H9 (cell line): Measurements from ENCODE around the gene CLUH. TPM values are rescaled to one million over a fixed set of nuclear protein-coding genes. Genes with fewer than 3 reads are reported as not detected.
A peak's percentile ranks its signal among the peaks of the same experiment; 100 is the strongest.

Source experiments
- DNase-seq: peaks from one replicate; pipeline ENCODE4 v3.0.0-alpha.2; 2017
- H2AFZ ChIP-seq: one replicate; pipeline ENCODE4 v1.6.1; 2013; ENCODE audit warnings: mild to moderate bottlenecking, low read length, control low read depth, moderate library complexity
- H2AK5ac ChIP-seq: 2 replicates; pipeline ENCODE4 v1.6.1; 2013; ENCODE audit warnings: low read length, control low read depth, mixed read lengths; ENCODE audit not compliant: insufficient read length
- H2BK120ac ChIP-seq: one replicate; pipeline ENCODE4 v1.6.1; 2013; ENCODE audit warnings: low read depth, mild to moderate bottlenecking, low read length, control low read depth, inconsistent platforms; ENCODE audit not compliant: poor library complexity, severe bottlenecking
- H2BK12ac ChIP-seq: 2 replicates; pipeline ENCODE4 v1.6.1; 2013; ENCODE audit warnings: low read length, control low read depth, mixed read lengths, low read depth; ENCODE audit not compliant: insufficient read length
- H2BK15ac ChIP-seq: 2 replicates; pipeline ENCODE4 v1.6.1; 2013; ENCODE audit warnings: low read depth, low read length, control low read depth
- H2BK20ac ChIP-seq: one replicate; pipeline ENCODE4 v1.6.1; 2013; ENCODE audit warnings: low read depth, mild to moderate bottlenecking, low read length, control low read depth, inconsistent platforms; ENCODE audit not compliant: poor library complexity, severe bottlenecking
- H2BK5ac ChIP-seq: 2 replicates; pipeline ENCODE4 v1.6.1; 2013; ENCODE audit warnings: low read length, control low read depth, mixed read lengths; ENCODE audit not compliant: insufficient read length
- H3K14ac ChIP-seq: 2 replicates; pipeline ENCODE4 v1.6.1; 2013; ENCODE audit warnings: low read length, control low read depth; ENCODE audit not compliant: insufficient read depth
- H3K18ac ChIP-seq: 2 replicates; pipeline ENCODE4 v1.6.1; 2013; ENCODE audit warnings: low read depth, mild to moderate bottlenecking, mixed read lengths, low read length, control low read depth; ENCODE audit not compliant: insufficient read length
- H3K23ac ChIP-seq: 2 replicates; pipeline ENCODE4 v1.6.1; 2013; ENCODE audit warnings: low read length, control low read depth, mixed read lengths, low read depth; ENCODE audit not compliant: insufficient read length
- H3K23me2 ChIP-seq: 2 replicates; pipeline ENCODE4 v1.6.1; 2013; ENCODE audit warnings: low read depth, mild to moderate bottlenecking, mixed read lengths, low read length, control low read depth; ENCODE audit not compliant: insufficient read length, poor library complexity, severe bottlenecking
- H3K27ac ChIP-seq: 2 replicates; pipeline ENCODE4 v1.5.1; 2013; ENCODE audit warnings: low read length, control low read depth, mixed read lengths, low read depth; ENCODE audit not compliant: insufficient read length
- H3K27me3 ChIP-seq: 2 replicates; pipeline ENCODE4 v1.6.1; 2013; ENCODE audit warnings: low read length, control low read depth, inconsistent platforms; ENCODE audit not compliant: insufficient read depth
- H3K4ac ChIP-seq: 2 replicates; pipeline ENCODE4 v1.6.1; 2013; ENCODE audit warnings: low read depth, mild to moderate bottlenecking, control low read depth, inconsistent platforms, low read length, moderate library complexity
- H3K4me1 ChIP-seq: 2 replicates; pipeline ENCODE4 v1.6.1; 2013; ENCODE audit warnings: low read length, control low read depth, inconsistent platforms; ENCODE audit not compliant: insufficient read depth
- H3K4me2 ChIP-seq: 2 replicates; pipeline ENCODE4 v1.6.1; 2013; ENCODE audit warnings: low read length, control low read depth, mixed read lengths; ENCODE audit not compliant: insufficient read length, insufficient read depth
- H3K56ac ChIP-seq: 2 replicates; pipeline ENCODE4 v1.6.1; 2013; ENCODE audit warnings: low read depth, mild to moderate bottlenecking, mixed read lengths, low read length, control low read depth; ENCODE audit not compliant: insufficient read length
- H3K79me1 ChIP-seq: 2 replicates; pipeline ENCODE4 v1.6.1; 2013; ENCODE audit warnings: low read depth, mild to moderate bottlenecking, moderate library complexity, low read length, control low read depth, inconsistent platforms; ENCODE audit not compliant: insufficient read depth, poor library complexity, severe bottlenecking
- H3K79me2 ChIP-seq: 2 replicates; pipeline ENCODE4 v1.6.1; 2013; ENCODE audit warnings: low read length, control low read depth, inconsistent platforms; ENCODE audit not compliant: insufficient read depth
- H3K9ac ChIP-seq: 2 replicates; pipeline ENCODE4 v1.6.1; 2013; ENCODE audit warnings: low read length, control low read depth, mixed read lengths; ENCODE audit not compliant: insufficient read length; ENCODE audit errors: extremely low read depth
- H3K9me3 ChIP-seq: one replicate; pipeline ENCODE4 v1.6.1; 2013; ENCODE audit warnings: low read depth, low read length, inconsistent platforms; ENCODE audit not compliant: control insufficient read depth
- H3T11ph ChIP-seq: one replicate; pipeline ENCODE4 v1.6.1; 2013; ENCODE audit warnings: mild to moderate bottlenecking, low read length, control low read depth, inconsistent platforms
- H4K20me1 ChIP-seq: one replicate; pipeline ENCODE4 v1.6.1; 2013; ENCODE audit not compliant: control insufficient read depth, insufficient read length, insufficient read depth
- H4K5ac ChIP-seq: 2 replicates; pipeline ENCODE4 v1.6.1; 2013; ENCODE audit warnings: low read depth, mild to moderate bottlenecking, mixed read lengths, low read length, control low read depth; ENCODE audit not compliant: insufficient read length
- H4K8ac ChIP-seq: replicated peaks from 2 replicates; pipeline ENCODE4 v1.6.1; 2013; ENCODE audit warnings: low read length, control low read depth, mixed read lengths, low read depth; ENCODE audit not compliant: insufficient read length
- H4K91ac ChIP-seq: 2 replicates; pipeline ENCODE4 v1.6.1; 2013; ENCODE audit warnings: low read depth, mild to moderate bottlenecking, moderate library complexity, mixed read lengths, low read length, control low read depth; ENCODE audit not compliant: insufficient read length
- H3K27ac Mint-ChIP-seq, 3 experiments: 2 replicates in 2 of 3; 3 replicates in 1 of 3; pipeline ENCODE4 v1.8.0; 2020 to 2021; ENCODE audit warnings: mixed read lengths in 3 of 3, mild to moderate bottlenecking in 1 of 3, moderate library complexity in 1 of 3
- H3K27me3 Mint-ChIP-seq: 2 replicates; pipeline ENCODE4 v1.8.0; 2021; ENCODE audit warnings: low read depth, mild to moderate bottlenecking, moderate library complexity, mixed read lengths
- H3K36me3 Mint-ChIP-seq, 3 experiments: 2 replicates in 2 of 3; 3 replicates in 1 of 3; pipeline ENCODE4 v1.8.0; 2020 to 2021; ENCODE audit warnings: low read depth in 3 of 3, mixed read lengths in 3 of 3; ENCODE audit not compliant: insufficient read depth in 1 of 3
- H3K4me1 Mint-ChIP-seq, 2 experiments: 2 replicates each; pipeline ENCODE4 v1.8.0; 2020; ENCODE audit warnings: mixed read lengths in 2 of 2
- H3K4me3 Mint-ChIP-seq, 2 experiments: 2 replicates in 1 of 2; 3 replicates in 1 of 2; pipeline ENCODE4 v1.8.0; 2020 to 2021; ENCODE audit warnings: mild to moderate bottlenecking in 2 of 2, mixed read lengths in 2 of 2, moderate library complexity in 1 of 2
- H3K9me3 Mint-ChIP-seq, 2 experiments: 2 replicates in 1 of 2; 3 replicates in 1 of 2; pipeline ENCODE4 v1.8.0; 2020; ENCODE audit warnings: mild to moderate bottlenecking in 2 of 2, mixed read lengths in 2 of 2, moderate library complexity in 1 of 2
- WGBS: extraction: QIAGEN DNeasy Blood & Tissue Kit; methylation state at CpG from one replicate; pipeline ENCODE4 v1.1.7; 2013; ENCODE audit warnings: missing lambda C conversion rate, low lambda C conversion rate, mixed read lengths; ENCODE audit not compliant: insufficient read length; ENCODE audit errors: extremely low coverage; 5-methylcytosine and 5-hydroxymethylcytosine counted together
- total RNA-seq: library from RNA; stranded (reverse); gene quantifications from 2 replicates; pipeline ENCODE4 v1.2.1, GENCODE V29; 2021
- TF ChIP-seq, protein P1 (sequence below): fragments of 200-600 bp; sonication (generic); conservative IDR thresholded peaks from 3 replicates; pipeline ENCODE4 v1.8.0; 2021; ENCODE audit warnings: antibody characterized with exemption, mild to moderate bottlenecking

The CLUH gene
- total RNA-seq, 1 experiment from 2014 or later: 91.3 TPM

DNA sequence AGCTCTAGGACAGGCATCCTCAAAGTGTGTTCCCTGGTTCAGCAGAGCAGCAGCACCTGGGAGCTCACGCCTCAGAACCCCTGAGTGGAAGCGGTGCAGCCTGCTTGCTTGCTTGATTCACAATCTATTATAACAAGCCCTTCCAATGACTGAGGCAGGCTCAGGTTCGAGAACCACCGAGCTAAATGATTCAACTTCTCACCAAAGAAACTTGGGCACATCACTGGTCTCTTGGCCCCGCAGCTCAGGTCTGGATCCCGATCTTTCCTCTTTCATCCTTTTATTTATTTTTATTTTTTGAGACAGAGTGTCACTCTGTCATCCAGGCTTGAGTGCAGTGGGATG is 24.5 kb downstream of the CLUH start:
- Histone ChIP-seq H2BK15ac (no peak overlapping the region), H2BK20ac (no peak overlapping the region), H2AK5ac (no peak overlapping the region), H3K23ac (no peak overlapping the region), H3K4ac (no peak overlapping the region), H3K9ac (no peak overlapping the region), H3K14ac (no peak overlapping the region; the same call in 1 of the 2 replicates), H2BK120ac (no peak overlapping the region), H2AFZ (no peak overlapping the region), H3K23me2 (no peaks in the 10 kb centered on the region), H3K9me3 (no peaks in the 10 kb centered on the region), H3K27ac (no peak overlapping the region), H3K79me1 (no peaks in the 10 kb centered on the region), H4K91ac (no peak overlapping the region), H2BK5ac (no peak overlapping the region), H4K5ac (no peak overlapping the region), H3K4me2 (no peak overlapping the region), H3K79me2 (no peaks in the 10 kb centered on the region), H4K8ac (no peak overlapping the region), H3T11ph (no peak overlapping the region), H3K27me3 (no peaks in the 10 kb centered on the region), H3K56ac (no peak overlapping the region), H4K20me1 (no peaks in the 10 kb centered on the region), H3K4me1 (no peaks in the 10 kb centered on the region), H2BK12ac (no peak overlapping the region), H3K18ac (no peak overlapping the region)
- DNase-seq: no peak
- Mint-ChIP-seq H3K27me3 (no peaks in the 10 kb centered on the region), H3K27ac (peak overlapping the region in 2 of 3 experiments; percentile 48 to 53; a peak in 3 of 7 replicates), H3K9me3 (no peaks in the 10 kb centered on the region), H3K4me1 (peaks cover 9 to 19% of the 10 kb centered on the region in 2 experiments), H3K4me3 (no peak overlapping the region), H3K36me3 (peaks cover 2 to 33% (median 21%) of the 10 kb centered on the region in 3 experiments; a peak in 6 of 7 replicates)
- WGBS: no CpG with 5 or more reads among the region's 6 CpGs
- TF ChIP-seq, protein P1, sequence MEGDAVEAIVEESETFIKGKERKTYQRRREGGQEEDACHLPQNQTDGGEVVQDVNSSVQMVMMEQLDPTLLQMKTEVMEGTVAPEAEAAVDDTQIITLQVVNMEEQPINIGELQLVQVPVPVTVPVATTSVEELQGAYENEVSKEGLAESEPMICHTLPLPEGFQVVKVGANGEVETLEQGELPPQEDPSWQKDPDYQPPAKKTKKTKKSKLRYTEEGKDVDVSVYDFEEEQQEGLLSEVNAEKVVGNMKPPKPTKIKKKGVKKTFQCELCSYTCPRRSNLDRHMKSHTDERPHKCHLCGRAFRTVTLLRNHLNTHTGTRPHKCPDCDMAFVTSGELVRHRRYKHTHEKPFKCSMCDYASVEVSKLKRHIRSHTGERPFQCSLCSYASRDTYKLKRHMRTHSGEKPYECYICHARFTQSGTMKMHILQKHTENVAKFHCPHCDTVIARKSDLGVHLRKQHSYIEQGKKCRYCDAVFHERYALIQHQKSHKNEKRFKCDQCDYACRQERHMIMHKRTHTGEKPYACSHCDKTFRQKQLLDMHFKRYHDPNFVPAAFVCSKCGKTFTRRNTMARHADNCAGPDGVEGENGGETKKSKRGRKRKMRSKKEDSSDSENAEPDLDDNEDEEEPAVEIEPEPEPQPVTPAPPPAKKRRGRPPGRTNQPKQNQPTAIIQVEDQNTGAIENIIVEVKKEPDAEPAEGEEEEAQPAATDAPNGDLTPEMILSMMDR: no peak
